HG02943 (cell line): ENCODE results near the gene CNTN4.
"Not testable (repeated sequence)": the region's sequence is repeated elsewhere in the genome, so short reads cannot be mapped to it uniquely, and the experiment has no call there.

ENCODE experiments used
- ATAC-seq: cut with Tn5 transposase; IDR thresholded peaks from one replicate; pipeline ENCODE4 v1.9.1; 2021; ENCODE audit warnings: mild to moderate bottlenecking, low read depth, moderate library complexity; ENCODE audit not compliant: unreplicated experiment

Gene CNTN4

GRCh38 chr3:2506776-2507175 lies 408.1 kb downstream of the CNTN4 start:
- ATAC-seq = no peak

- ATAC-seq = no peak
Measured at GRCh38 chr3:2510591-2511145, 412.0 kb downstream of the CNTN4 start.

DNA sequence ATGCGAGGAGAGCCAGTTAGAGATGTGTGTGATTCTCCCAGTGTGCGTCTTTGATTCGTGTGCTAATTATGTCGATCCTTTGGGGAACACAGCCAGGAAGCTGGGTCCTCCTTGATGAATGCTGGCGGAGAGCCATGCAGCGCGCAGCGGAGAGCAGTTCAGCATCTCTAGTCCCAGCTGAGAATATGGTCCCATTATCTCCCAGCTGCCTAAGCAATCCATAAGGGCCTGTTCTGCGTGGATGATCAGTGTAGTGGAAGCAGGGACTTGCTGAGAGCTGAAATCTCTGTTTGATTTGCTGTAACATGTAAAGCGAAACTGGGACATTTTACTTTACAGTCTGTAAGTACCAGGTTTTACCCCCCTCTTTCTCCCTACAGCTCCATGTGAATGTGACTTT lies 412.7 kb downstream of the CNTN4 start:
- ATAC-seq = no peak

DNA sequence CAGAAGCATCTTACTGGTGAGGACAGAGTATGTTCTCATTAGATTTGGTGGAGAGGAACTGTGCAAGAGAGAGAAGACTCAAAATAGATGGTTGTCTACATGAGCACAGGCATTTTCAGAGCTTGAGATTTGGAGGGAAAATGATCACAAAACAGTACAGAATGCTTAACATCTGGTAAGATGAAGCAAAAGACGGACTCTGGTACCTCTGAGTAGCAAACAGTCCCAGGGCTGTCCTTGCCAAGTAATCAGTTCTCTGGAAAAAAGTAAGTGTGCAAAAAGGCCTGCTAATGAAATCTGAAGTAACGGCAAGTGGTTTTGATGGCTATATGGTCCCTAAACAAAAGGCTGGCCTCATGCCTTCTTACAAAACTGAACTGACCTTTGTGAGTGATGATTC lies 414.2 kb downstream of the CNTN4 start:
- ATAC-seq = no peak

DNA sequence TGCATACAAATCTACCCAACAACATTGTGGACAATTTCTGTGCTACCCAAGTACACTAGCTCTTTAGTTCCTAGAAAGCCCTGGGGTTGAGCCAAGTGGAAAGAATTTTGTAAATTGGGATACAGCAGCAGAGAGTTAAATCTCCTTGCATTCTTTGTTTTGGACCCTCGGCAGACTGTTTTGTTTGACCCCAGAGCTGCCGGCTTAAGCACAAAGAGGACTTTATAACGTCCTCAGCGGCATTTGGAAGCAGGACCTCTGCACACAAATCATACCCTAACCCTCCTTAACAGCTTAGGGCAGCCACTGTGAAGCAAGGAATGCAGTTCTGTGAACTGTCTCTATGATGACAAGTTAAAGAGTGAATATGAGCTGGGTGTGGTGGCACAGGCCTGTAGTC lies 415.3 kb downstream of the CNTN4 start:
- ATAC-seq = no peak

DNA sequence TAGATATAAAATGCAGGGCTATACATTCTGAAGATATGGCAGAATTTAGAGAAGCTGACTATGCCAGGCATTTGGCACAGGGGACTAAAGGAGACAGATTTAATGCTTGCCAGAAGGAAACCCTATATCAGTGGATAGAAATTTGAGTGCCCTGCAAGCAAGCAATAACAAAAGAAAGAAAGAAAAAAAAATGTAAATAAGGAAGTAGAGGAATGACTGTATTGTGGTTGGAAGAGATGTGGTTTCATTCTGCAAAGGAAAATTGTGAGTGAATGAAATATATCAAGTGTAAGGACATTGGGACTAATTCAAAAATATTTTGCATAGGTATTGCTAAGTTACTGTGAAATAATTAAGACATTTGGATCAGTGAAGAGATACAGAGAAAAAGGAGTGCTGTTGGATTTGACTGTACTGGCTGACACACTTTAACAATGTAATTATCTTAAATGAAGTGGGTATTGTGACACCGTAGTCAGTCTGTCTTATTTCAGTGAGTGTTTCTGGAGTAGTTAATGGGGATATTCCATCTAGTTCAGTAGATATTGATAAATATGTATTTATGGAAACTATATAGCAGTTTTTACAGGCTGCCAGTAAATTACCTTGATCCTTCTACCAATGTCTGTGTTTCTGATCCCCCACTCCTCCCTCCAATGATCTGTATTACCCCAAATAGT lies 418.2 kb downstream of the CNTN4 start:
- ATAC-seq = no peak

DNA sequence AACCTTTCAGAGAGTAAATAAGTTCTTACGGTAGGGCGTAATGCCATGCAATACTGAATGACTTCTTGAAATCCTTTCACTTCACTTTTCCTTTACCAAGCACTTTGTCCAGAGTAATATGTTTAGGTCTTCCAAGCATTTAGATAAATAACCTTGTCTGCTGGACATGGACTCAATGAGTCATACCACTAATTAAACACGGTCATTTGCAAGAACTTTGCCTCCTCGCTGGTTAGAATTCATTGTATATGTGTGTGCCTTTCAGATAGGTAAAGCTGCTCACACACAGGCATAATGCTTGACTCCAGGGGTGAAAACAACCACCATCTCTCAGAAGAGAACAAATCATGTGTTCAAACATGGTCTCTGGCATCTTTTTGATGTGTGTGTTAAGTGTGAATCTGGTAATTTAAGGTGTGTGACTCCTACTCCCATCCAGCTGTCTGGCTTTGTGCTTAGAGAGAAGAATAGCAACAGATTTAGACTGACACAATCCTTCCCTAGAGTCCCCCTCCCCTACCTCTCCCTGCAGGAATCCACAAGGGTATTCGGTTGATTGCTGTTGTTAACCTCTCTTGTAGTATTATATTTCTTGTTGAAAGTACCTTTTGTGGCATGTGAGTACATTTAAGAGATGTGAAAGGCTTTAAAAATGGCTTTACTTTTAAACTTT lies 419.0 kb downstream of the CNTN4 start:
- no peak for ATAC-seq

DNA sequence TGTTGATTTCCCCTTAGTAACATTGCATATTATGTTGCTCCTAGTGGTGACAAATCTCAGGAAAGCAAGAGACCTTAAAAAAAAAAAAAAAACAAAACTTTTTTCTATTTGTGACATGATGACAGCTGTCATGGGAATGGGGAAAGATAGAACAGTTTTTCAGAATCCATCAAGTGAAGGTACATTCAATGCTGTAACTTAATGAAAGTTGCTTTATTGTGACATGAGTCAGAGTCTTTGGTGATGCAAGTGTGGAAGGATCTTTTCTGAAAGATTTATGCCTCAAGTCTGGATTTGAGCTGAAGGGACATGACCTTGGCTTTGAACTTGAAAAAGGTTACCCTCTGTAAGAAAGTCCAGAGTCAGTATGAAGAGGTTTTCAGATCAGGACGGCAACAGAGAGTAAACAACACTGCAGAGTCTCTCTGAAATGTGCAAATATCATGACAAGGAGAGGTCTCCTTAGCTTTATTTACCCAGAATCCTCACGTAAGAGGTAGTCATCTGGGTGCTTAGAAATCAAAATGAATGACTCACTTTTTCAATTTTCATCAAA lies 424.7 kb downstream of the CNTN4 start:
- ATAC-seq = no peak

DNA sequence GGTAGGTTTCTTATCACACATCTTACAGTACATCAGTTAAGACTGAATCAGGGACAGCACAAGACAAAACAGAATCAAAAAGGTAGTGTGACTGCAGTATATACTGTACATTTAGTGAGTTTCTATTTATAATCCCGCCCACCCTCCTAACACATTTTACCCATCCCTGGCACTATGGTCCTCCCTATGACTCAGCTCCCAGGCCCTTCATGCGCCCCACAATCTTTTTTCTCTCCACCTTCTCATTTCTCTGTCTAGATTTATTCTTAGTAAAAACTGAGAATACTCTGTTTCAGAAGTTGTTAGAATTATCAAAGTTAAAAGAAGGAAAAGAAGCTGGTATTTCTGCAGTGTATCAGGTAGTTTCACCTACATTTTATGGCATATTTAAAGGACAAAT lies 427.3 kb downstream of the CNTN4 start:
- no peak for ATAC-seq

DNA sequence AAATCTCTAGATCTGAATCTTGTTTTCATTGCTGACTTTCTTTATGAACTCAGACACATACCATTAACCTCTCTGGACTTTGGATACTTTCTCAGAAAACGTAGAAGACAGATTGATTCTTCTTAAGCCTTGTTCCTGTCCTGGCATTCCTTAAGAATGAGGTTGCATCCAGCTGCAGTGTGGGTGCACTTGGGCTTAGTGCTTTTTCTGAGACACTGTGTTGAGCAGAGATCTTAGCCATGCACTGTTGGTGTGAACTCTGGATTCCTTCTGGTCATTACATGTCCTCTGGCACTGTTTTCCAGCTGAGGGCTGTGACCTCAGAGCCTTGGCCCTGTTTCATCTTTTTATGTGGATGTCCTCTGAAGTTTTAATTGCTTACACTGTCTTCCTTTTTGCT lies 428.3 kb downstream of the CNTN4 start:
- ATAC-seq = no peak

DNA sequence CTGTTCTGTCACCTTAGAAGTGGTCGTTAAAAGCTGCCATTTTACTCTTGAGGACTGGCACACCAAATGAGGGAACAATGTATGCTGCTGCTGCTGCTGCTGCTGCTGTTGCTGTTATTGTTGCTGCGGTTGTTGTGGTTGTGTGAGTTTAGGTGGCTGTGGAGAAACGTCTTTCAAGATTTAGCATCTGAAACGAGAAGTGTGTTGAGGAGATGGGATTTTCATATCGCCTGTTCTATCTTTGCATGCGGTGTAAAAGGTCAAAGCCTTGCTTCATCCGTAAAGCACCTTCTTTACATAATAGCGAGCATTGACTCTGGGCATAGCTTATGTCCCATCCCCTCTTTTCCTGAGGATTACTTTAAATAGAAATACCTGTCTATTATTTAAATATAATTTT lies 428.7 kb downstream of the CNTN4 start:
- not testable (repeated sequence) for ATAC-seq

DNA sequence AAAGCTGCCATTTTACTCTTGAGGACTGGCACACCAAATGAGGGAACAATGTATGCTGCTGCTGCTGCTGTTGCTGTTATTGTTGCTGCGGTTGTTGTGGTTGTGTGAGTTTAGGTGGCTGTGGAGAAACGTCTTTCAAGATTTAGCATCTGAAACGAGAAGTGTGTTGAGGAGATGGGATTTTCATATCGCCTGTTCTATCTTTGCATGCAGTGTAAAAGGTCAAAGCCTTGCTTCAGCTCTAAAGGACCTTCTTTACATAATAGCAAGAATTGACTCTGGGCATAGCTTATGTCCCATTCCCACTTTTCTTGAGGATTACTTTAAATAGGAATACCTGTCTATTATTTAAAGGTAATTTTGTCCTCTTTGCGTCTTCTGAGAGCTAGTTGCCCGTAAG lies 436.1 kb downstream of the CNTN4 start:
- not testable (repeated sequence) for ATAC-seq

GRCh38 chr3:2535206-2535605 lies 436.5 kb downstream of the CNTN4 start:
- no peak for ATAC-seq

GRCh38 chr3:2536575-2536974 lies 437.9 kb downstream of the CNTN4 start:
- ATAC-seq = no peak

DNA sequence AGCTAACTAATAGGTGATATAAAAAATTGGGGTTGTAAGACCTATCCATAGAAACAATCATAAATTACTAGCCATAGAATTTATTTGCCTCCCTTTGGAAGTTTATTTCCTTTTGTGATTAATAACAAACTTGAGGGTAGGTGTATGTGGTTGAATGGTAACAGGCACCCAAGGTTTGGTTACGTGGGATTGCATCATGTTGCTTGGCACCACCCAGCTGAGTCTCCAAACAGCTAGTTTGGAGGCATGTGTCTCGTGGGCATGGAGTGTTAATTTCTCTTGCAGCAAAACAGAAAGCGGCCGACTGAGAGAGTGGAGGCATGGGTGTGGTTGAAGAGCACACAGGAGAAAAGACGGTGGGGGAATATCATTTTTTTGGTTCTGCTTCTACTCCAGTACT lies 441.4 kb downstream of the CNTN4 start:
- no peak for ATAC-seq

GRCh38 chr3:2543247-2543646 lies 444.6 kb downstream of the CNTN4 start:
- ATAC-seq = no peak

DNA sequence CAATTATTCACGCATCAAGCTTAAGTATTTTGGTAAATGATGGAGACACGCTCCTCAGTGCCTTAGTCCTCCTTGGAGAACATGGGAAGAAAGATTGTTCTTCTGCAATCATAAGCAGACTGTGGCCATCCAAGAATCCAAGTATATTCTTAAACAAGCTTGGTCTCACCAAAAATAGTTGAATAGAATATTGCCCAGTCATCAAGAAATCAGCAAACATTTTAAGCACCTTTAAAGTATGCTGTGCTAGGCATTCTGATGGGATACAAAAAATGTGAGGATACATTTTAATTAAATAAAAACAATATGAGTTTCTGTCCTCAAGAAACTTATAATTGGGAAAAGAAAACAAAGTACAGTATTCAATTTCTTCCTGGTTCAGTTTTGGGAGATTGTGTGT lies 445.5 kb downstream of the CNTN4 start:
- no peak for ATAC-seq

DNA sequence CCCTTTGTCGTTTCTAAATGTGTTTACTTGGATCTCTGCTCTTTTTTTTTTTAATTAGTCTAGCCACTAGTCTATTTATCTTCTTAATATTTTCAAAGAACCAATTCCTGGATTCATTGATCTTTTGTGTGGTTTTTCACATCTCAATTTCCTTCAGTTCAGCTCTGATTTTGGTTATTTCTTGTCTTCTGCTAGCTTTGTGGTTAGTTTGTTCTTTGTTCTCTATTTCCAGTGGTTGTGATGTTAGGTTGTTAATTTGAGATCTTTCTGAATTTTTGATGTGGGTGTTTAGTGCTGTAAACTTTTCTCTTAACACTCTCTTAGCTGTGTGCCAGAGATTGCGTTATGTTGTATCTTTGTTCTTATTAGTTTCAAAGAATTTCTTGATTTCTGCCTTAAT lies 446.1 kb downstream of the CNTN4 start:
- ATAC-seq = no peak

DNA sequence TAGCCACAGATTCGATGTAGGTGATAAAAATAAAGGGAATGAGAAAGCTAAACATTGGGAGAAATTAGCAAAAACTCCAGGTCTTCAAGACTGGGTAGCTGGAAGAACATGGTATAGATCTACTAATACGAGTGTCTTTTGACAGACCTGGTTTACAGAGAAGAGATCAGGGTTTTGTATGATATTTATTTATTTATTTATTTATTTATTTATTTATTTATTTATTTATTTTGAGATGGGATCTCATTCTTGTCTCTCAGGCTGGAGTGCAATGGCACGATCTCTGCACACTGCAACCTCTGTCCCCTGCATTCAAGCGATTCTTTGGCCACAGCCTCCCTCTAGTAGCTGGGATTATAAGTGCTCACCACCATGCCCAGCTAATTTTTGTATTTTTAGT lies 448.4 kb downstream of the CNTN4 start:
- ATAC-seq = no peak

- no peak for ATAC-seq
Measured at GRCh38 chr3:2554656-2555055, 456.0 kb downstream of the CNTN4 start.

DNA sequence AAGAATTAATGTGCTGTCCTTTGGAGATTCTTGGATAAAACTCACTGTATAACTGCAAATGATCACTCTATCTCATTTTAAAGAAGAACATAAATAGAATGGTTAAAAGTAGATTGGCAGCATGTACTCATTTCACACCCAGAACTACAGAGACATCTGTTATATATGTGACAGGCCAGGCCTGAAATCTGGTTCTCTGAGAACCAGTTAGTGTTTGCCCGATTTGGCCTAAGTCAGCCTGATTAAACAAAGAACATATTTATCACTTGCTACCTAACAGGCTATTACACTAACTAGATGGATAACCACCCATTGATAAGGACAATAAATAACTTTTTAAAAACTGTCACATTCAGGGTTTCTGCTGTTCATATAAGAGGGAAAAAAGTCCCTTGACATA lies 460.1 kb downstream of the CNTN4 start:
- no peak for ATAC-seq

DNA sequence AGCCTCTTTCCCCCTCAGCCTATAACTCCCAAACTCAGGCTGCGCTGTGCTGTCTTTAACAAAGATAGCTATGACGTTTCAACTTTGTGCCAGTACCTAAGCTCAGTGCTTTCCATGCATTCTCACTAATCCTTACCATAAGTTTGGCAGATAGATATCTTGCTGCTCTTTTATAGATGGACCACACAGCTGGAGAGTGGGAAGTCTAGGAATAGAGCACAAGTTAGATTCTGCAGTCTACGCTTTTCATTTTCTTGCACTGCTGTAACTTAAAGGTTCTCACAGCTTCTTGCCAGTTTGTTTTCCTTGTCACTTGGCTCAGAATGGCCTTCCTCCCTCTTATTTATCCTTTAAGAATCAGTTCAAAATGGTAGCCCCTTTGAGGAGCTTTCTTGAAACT lies 468.8 kb downstream of the CNTN4 start:
- no peak for ATAC-seq
